ENCODE results near the gene PRR15L.
"Not testable (repeated sequence)": the region's sequence is repeated elsewhere in the genome, so short reads cannot be mapped to it uniquely, and the experiment has no call there.

PRR15L gene

DNA sequence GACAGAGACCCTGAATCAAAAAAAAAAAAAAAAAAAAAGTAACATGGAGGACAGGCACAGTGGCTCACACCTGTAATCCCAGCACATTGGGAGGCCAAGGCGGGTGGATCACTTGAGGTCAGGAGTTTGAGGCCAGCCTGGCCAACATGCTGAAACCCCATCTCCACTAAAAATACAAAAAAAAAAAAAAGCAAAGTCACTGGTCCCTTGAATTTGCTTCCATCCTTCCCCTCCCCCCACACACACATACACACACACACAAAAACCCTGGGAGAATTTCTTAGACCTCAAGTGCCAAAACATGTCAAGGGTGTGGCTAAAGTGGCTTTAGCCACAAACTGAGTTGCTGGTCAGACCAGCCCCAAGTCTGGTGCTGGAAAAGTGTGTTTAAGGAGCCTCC lies 30.8 kb upstream of the PRR15L start:
- DNase-seq (ENCODE audit: low read depth): not testable (repeated sequence)

DNA sequence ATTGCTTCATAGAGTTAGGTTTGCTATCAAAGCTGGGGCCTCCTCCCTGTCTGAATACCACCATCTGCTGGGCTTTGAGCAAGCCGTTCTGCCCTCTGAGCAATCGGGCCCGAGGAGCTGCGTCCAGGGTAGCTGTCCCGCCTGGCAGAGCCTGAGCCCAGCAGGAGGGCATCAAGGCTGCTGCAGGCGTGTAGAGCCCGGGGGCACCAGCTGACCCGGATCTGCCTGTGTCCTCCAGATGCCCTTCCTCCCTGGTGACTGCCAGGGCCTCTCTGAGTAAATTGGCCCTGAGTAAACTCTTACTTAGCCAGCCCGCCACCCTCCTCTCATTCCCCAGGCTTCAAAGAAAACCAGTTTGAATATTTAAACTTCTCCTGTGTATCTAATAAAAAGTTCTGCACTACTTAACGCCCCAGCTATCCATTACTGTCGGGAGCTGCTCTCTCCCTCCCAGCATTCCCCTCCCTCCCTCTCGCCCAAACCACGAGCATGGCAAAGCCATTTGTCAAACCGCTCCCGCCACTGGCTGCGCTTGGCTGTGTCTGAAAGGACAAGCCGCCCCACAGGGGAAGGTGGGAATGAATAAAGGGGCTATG lies 29.7 kb upstream of the PRR15L start:
- no peak for DNase-seq (ENCODE audit: low read depth)

DNA sequence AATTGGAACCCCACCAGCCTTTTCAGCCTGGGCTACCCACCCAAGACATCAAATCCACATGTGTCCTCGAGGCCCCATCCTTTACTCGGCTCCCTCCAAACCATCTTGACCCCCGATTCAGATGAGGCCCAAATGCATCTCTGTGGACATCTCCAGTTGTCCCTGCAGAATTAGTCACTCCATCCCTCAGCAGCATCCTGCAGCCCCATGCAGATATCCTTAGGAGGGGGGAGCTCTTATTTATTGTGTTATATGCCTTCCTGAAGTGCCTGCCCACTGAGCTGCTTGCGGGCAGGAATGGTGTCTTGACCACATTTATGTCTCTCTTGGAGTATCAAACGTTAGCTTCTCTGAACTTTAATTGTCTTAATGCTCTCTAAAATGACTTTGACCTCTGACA lies 28.8 kb upstream of the PRR15L start:
- no peak for DNase-seq (ENCODE audit: low read depth)

DNA sequence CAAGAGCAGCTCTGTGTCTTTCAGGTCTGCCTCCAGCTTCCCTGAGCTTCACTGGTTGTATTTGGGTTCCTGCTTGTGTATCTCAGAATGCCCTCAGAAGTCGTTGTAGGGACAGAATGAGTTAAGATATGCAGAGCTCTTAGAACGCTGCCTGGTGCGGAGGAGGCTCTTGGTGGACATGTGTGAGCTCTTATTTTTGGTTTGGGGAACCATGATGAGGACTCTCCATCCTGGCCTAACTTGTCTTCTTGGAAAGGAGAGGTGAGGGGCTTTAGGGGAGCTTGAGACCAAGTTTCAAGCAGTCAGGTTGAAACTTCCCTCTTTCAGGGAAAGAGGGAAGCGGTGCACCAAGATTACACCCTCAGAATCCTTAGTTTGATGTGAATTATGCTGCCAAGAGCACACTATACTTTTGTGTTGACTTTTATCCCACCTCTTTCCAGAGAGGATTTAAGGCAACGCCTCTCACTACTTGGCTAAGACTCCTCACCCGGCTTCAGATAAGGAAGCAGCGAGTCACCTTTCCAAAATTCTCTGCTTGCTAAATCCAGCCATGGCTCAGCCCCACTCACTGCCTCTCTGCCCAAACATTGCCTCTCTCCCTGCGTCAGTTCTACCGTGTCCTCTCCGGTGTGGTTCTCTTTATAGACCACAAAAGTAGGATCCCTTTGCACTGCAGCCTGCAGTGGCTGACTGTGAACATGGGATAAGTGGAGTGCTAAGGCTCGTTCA lies 26.0 kb upstream of the PRR15L start:
- no peak for DNase-seq (ENCODE audit: low read depth)

DNA sequence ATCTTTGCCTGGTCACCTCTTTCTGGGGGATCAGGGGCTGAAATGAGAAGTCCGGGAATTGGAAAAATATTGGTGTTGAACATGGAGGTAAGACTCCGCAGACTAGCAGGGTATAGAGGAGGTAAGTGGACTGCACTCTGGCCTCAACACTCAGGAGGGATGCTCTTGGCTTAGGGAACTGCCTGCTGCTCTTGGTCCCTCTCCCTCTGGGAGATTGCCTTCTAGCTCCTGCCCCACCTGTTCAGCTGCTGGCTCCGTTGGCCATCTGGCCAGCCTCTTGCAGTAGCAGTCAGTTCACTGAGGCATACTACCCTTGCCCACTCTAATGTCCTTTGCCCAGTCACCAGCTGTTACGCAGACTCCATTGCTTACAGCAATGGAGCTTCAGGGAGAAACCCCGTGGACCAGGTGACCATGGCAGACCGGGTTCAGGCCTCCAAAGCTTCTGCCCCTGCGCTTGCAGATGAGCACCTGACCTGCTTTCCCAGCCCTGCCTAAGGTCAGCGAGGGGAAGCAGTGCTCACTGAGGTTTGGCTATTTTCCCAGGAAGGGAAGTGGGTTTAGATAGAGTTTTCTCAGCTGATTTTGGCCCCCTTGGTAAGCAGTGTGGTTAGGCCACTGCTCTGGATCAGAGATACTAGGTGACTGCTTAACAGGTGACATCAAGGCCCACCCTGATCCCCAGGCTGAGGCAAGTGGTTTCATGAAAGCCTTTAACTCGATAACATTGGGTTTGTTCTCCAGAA lies 25.1 kb upstream of the PRR15L start:
- DNase-seq (ENCODE audit: low read depth): no peak

DNA sequence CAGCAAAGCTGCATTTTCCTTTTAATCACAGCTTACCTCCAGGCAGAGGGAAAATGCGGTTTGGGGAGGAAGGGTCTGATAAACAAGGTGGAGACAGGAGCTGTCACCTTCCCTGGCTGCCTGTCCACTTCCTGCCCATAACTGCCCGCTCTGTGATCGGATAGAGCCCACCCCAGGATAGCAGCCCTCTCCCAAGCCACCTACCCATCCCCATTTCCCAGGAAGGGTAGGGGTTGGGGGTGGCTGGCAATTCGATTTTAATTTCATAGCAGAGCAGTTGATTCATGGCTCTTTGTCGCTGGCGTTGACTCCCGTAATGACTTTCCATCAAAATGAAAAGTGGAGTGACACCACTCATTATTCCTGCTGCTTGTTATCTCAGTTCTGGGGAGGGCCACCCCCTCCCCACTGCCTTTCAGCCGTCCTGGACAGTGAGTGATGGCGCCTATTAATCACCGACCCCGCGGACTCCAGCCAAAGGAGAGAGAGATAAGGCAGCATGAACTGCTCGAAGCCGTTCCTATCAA lies 24.5 kb upstream of the PRR15L start:
- DNase-seq (ENCODE audit: low read depth): no peak

DNA sequence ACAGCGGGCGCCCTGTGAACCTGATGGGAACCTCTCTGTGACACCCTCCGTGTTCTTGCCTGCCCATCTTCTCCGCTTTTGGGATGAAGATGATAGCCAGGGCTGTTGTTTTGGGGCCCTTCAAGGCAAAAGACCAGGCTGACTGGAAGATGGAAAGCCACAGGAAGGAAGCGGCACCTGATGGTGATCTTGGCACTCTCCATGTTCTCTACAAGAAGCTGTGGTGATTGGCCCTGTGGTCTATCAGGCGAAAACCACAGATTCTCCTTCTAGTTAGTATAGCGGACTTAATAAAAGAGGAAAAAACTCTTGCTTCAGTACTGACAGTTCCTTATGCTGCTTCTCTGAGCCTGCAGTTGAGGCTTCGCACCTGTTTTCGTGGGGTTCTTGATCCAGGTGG lies 23.8 kb upstream of the PRR15L start:
- no peak for DNase-seq (ENCODE audit: low read depth)

DNA sequence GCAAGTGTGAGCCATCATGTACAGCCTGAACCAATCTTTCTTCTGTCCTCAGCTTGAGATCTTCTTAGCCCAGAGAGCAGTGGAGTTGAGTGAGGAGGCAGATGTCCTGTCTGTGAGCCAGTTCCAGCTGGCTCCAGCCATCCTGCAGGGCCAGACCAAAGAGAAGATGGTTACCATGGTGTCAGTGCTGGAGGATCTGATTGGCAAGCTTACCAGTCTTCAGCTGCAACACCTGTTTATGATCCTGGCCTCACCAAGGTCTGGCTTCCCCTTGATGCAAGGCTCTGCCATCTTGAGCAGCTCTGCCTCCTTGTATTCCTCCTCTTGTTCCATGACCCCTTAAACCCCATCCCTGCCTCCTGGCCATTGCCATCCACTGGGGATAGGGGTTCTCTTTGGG lies 22.9 kb upstream of the PRR15L start:
- DNase-seq (ENCODE audit: low read depth): no peak

DNA sequence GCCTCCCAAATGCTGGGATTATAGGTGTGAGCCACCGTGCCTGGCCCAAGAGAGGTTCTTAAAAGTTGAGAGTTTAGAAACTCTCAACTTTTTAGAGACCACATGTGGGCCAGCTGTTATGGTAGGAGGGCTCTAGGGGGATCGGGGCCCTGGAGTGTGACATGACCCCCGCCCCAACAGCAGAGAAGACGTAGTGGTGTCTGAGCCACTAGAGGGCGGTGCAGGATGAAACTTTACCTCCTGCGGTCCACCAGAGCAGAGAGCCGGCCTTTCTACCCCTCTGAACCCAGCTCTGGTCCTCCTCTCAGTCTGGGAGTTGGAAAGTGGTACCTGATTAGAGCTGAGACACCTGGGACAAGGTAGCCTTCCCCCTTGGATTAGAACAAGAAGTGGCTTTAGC lies 20.6 kb upstream of the PRR15L start:
- DNase-seq (ENCODE audit: low read depth): no peak

DNA sequence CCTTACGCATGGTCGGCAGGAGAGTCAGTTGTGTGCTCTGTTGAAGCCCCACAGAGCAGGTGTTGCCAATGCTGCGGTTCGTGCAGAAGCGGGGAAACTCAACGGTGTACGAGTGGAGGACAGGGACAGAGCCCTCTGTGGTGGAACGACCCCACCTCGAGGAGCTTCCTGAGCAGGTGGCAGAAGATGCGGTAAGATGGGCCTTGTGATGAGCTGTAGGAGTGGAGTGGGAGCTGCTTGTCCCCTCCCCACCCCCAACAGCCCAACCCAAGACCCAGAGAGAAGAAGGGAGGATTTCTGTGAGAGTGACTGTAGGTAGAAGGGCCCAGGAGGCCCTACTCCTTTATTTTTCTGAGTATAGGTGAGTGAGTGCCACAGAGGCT lies 18.1 kb upstream of the PRR15L start:
- DNase-seq (ENCODE audit: low read depth): no peak

DNA sequence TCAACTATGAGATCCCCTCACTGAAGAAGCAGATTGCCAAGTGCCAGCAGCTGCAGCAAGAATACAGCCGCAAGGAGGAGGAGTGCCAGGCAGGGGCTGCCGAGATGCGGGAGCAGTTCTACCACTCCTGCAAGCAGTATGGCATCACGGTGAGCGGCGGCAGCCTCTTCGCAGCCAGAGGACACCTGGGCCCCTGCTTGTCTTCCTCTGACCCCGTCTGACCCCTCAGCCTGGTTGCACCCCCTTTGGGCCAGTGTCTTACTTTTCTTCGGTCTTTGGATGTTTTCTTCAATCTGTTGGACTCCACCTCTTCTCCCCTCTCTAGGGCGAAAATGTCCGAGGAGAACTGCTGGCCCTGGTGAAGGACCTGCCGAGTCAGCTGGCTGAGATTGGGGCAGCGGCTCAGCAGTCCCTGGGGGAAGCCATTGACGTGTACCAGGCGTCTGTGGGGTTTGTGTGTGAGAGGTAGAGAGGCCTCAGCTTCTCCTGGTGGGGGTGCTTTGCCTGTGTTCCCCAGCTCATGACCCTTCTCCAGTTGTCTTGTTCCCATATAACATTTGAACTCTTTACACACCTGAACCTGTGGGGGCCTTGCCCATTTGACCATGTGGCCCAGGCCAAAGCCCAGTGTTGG lies 17.6 kb upstream of the PRR15L start:
- DNase-seq (ENCODE audit: low read depth): no peak

DNA sequence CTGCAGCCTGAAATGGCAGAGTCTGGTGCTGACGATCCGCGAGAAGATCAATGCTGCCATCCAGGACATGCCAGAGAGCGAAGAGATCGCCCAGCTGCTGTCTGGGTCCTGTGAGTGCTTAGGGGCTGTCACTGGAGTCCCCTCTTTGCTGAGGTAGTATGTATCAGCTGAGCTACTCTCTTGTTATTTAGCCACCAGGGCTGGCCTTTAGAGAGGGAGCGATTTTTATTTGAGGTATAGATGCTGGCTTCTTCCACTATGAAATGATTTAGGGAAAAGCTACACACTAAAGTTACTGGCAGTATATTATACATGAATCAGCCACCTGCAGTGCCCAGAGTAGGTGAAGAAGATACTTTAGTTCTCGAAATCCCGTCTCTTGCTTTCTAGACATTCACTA lies 15.9 kb upstream of the PRR15L start:
- no peak for DNase-seq (ENCODE audit: low read depth)

DNA sequence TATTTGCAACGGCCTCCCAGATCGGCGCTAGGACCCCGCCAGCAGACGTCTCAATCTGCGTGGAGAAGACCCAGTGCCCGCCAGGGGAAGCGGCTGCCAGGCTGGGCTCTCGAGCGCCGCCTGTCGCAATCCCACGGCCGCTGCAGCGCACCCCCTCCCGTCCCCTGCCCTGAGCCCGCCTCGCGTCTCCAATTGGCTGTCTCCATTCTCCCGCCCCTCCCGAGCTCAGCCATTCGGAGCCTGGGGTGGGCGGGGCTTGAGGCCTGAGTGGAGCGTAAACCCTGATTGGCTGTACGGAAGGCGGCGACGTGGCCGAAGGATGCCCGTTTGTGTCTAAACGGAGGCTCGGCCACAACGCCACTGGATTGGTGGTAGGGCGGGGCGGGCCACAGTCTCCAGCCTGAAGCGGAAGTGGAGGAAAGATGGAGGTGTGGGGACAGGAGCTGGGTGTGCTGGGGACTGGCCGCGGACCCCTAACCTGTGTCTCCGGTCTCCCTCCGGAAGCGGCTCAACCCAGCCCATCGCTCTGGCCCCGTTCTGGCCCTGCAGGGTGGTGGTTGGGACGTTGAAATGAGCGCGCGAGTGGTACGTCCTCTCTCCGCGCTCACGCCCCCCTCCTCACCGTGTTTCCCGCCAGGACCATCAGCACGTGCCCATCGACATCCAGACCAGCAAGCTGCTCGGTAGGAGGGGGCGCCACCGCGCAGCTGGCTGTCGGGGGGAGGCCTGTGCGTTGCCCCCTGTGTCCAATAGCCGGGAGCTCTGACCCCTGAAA lies 13.2 kb upstream of the PRR15L start, which contains the start of gene CDK5RAP3:
CDK5RAP3 (plus strand) TSS at position 389 of the 775 bp plus-strand sequence; CDS start at position 423, 34 bp downstream.
- DNase-seq (ENCODE audit: low read depth): peak; percentile 97

DNA sequence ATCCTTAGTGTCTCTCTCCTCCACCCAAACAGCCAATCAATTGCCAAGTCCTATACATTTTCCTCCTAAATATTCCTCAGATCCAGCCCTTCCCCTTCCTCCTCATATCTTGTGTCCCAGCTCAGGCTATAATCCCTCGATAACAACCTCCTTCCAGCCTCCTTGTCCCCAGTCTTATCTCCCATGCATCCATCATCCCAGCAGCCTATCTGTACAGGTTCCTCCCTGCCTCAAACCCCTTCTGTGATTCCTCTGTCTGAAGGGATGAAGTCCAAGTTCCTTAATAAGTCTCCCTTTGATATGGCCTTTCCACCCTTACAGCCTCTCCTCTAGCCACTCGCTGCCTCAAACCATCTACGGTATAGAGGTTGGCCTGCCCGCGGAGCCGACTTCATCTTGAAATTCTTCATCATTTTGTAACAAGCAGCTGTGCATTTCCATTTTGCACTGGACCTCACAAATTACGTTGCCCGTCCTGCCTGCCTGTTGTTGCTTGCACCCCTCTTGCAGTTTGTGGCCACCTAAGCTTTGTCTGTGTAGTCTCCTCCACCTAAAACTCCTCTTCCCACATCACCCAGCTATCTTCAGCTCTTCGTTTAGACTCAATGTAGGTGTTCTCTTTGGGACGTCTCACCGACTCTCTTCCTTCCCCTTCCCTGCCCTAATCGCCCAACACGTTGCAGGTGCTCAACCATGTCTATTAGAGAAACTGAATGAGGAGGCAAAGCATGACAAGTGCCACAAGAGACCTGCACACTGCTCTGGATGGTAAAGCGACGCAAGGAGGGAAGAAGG lies 12.4 kb upstream of the PRR15L start:
- no peak for DNase-seq (ENCODE audit: low read depth)

DNA sequence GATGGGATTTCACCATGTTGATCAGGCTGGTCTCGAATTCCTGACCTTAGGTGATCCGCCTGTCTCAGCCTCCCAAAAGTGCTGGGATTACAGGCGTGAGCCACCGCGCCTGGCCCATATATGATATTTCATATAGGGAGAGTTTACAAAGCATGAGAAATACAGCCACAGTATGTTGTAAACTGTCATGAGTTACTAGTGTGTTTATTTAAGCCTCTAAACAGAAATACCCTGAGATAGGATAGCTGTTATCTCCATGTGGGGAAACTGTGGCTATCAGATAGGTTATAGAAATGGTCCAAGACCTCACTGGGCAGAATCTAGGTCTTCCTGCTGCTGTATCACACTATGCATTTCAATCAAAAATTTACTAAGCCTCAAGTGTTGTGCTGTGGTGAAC lies 11.2 kb upstream of the PRR15L start:
- no peak for DNase-seq (ENCODE audit: low read depth)

DNA sequence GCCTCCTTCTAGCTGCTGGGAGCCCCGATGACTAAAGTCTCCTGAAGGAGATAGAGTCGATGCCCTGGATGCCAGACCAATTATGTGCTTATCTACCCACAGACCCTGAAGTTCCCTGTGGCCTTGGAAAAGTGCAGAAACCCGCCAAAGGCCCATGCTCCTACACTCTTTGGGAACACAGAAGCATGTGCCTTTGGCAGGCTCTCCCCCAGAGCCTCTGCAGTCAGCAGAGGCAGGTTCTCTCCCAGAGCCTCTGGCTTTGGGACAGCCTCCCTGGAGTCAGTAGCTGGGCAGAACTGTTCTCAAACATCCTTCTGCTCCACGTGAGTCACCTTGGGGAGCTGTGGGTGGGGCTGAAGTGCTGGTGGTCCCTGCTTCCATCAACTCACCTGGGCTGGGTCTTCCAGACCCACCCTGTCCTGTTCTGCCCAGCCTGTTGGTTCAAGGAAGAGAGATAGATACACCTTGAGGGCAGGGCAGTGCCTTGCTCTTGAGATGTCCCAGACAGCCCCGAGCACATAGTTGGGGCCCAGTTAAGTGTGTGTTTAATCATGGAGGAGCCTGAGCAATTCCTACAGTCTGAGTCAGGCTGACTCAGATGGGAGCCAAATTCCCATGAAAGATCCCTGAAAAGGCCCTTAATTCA lies 10.0 kb upstream of the PRR15L start:
- no peak for DNase-seq (ENCODE audit: low read depth)

DNA sequence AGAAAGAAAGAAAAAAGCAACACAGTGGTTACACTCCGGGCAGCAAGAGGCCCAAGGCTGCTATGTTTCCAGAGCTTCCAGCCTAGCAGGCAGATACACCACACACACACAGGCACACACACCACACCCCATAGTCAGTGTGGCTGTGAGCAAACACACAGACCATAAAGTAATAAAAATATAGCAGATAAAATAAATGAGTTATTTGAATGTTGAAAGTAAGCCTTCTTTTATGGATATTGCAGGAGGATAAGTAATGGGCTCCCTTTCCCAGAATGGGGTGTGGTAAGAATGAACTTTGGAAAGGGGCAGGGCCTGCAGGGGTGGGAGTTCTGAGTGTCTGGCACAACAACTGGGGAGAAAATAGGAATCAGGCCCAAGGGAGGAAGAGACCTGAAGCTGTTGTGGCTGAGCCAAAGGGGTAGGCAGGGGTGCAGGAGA lies 8.4 kb upstream of the PRR15L start:
- DNase-seq (ENCODE audit: low read depth): no peak

DNA sequence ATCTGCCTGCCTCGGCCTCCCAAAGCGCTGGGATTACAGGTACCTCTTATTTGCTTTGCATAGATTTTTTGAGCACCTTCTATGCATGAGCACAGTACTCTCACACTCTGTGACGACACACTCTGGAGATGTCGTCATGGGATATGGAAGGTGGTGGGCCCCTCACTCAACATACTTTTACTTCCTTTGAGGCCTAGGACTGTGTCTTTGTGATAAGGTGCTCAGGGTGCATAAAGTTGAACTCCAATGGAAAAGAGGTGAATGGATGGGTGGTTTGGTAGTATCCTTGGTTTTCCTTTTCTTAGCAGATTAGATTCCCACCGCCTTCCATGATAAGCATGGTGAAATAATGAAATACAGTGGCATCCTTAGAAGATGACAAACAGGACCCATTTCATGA lies 7.2 kb upstream of the PRR15L start:
- DNase-seq (ENCODE audit: low read depth): no peak

DNA sequence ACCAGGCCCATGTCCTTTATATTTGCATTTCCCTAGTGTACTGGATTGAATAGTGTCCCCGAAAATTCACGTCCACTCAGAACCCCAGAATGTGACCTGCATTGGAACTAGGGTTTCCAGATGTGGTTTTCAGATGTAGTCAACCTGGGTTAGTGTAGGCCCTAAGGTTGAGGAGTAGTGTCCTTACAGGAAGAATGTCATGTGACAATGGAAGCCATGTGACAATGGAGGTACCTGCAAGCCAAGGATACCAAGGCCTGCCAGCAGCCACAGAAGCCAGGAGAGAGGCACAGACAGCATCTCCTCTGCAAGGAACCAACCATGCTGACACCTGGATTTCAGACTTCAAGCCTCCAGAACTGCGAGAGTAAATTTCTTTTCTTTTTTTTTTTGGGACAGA lies 5.2 kb upstream of the PRR15L start:
- DNase-seq (ENCODE audit: low read depth): no peak

DNA sequence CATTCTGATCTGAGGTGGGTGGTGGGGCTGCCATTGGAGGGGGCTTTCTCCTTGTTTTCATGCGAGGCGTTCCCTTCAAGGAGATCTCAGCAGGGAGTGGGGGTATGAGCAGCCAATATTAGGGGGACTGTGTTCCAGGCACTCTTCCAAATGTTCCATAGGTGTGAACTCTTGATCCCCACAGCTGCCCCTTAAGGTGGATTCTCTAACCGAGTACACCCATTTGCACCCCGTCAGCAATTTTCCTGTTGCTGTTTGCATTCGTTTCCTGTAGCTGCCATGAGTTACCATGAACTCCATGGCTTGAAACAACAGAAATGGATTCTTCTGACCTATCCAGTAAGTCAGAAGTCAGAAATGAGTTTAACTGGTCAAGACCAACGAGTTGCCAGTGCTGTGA lies 3.7 kb upstream of the PRR15L start:
- no peak for DNase-seq (ENCODE audit: low read depth)

All from T-helper 22 cell (primary cell).